Coronary artery (tissue), 2 donors: ENCODE data around the gene QRFP.

Source experiments
- DNase-seq: peaks from one replicate; pipeline ENCODE4 v3.0.0-alpha.2; 2017; ENCODE audit warnings: low spot score
- H3K27ac ChIP-seq, 2 donors: fragments of 200-600 bp; sonication (generic); one replicate each; pipeline ENCODE4 v1.5.1; 2016 to 2019
- H3K4me3 ChIP-seq: fragments of 200-600 bp; sonication (generic); 2 replicates; pipeline ENCODE4 v1.5.1; 2016; ENCODE audit warnings: mild to moderate bottlenecking, moderate library complexity
- CTCF ChIP-seq: fragments of 200-600 bp; sonication (generic); IDR thresholded peaks from one replicate; pipeline ENCODE4 v1.5.1; 2019; ENCODE audit warnings: antibody characterized with exemption

Gene QRFP

DNA sequence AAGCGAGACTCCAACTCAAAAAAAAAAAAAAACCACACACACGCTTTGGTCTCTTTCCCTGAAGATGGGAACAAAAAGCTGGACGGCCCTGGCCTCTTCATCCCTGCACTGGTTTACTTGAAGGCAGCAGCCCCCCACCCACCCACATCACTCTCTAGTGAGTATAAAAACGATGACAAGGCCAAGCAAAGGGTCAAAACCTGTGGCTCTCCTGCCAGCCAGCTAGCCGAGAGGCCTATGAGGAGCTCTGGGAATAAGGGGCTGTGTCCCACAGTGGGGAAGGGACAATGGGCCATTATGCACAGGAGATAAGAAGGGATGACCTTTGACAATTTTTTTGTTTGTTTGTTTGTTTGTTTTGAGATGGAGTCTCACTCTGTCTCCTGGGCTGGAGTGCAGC is 13.1 kb downstream of the QRFP start:
- Histone ChIP-seq H3K4me3 (no peak overlapping the region), H3K27ac (no peak overlapping the region)
- no peak for TF ChIP-seq CTCF
- no peak for DNase-seq

DNA sequence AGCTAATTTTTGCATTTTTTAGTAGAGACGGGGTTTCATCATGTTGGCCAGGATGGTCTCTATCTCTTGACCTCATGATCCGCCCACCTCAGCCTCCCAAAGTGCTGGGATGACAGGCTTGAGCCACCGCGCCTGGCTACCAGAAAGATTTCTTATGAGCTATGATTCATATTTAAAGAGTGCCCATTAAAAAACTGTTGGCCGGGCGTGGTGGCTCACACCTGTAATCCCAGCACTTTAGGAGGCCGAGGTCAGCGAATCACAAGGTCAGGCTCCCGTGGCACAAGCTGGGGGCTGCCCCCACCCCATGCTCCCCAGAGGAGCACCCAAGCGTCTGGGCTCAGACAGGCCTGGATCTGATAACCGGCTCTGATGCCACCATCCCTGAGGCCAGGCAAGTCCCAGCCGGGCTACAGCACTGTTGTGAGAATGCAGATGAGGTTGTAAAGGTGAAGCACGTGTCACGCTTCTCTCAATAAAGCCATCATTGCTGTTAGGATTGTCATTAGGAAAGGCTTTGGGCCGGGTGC is 13.9 kb downstream of the QRFP start:
- Histone ChIP-seq H3K4me3 (no peak overlapping the region), H3K27ac (no peak overlapping the region)
- DNase-seq, result no peak
- no peak for TF ChIP-seq CTCF

GRCh38 chr9:130881516-130881915 is 15.1 kb downstream of the QRFP start:
- no peak for TF ChIP-seq CTCF
- no peak for DNase-seq
- no peak overlapping the region for H3K4me3 ChIP-seq

GRCh38 chr9:130880599-130881220 is 15.9 kb downstream of the QRFP start:
- no peak for TF ChIP-seq CTCF
- Histone ChIP-seq H3K27ac (no peak overlapping the region), H3K4me3 (no peak overlapping the region)
- no peak for DNase-seq

More at GRCh38 chr9:130881516-130881915, 15.1 kb downstream of the QRFP start:
- no peak overlapping the region for H3K27ac ChIP-seq

- DNase-seq, result no peak
- no peak for TF ChIP-seq CTCF
- no peak overlapping the region for H3K4me3 ChIP-seq
- H3K27ac ChIP-seq, result no peak overlapping the region
Observed at GRCh38 chr9:130879863-130880411, 16.7 kb downstream of the QRFP start.

DNA sequence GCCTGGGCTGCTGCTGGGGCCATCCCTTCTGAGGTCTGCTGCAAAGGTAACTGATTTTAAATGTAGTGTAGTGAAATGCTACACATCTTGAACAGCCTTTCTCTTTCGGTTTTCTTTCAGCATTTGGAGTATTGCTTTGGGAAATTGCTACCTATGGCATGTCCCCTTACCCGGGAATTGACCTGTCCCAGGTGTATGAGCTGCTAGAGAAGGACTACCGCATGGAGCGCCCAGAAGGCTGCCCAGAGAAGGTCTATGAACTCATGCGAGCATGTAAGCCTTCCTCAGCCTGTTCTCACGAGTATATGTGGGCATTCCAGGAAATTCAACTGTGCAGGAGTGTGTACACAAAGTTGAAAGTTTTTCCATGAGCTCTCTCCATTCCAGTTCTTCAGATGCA is 18.3 kb downstream of the QRFP start:
- H3K4me3 ChIP-seq, result no peak overlapping the region
- no peak overlapping the region for H3K27ac ChIP-seq
- no peak for TF ChIP-seq CTCF
- DNase-seq, result no peak

DNA sequence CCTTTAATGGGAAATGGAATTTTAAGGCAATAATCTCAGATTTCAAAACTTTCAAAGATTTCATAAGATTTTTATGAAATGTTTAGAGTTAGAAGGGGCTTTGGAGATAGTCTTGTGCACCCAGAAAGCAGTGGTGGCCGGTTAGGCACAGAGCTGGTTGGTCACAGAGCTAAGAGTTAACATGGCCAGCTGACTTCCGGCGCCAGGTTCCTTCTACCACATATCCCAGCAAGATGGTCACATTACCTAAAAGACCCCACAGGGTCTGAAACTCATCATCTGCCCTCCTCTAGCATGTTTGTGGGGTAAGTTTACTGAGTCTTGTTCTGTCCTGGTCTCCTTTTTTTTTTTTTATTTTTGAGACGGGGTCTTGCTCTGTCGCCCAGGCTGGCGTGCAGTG is 19.3 kb downstream of the QRFP start:
- DNase-seq, result no peak
- H3K27ac ChIP-seq, result no peak overlapping the region
- TF ChIP-seq CTCF, result no peak
- H3K4me3 ChIP-seq, result no peak overlapping the region
